Smooth muscle cell (in vitro differentiated cells): ENCODE data around the gene ACOX3. TPM values are rescaled to one million over a fixed set of nuclear protein-coding genes. Genes with fewer than 3 reads are reported as not detected.
A peak's percentile ranks its signal among the peaks of the same experiment; 100 is the strongest.
"Not testable (repeated sequence)": the region's sequence is repeated elsewhere in the genome, so short reads cannot be mapped to it uniquely, and the experiment has no call there.

ENCODE experiments used
- DNase-seq: peaks from one replicate; lab custom pipeline; 2025; ENCODE audit not compliant: unreplicated experiment; lab: John Stamatoyannopoulos, UW
- H2AFZ ChIP-seq: fragments of 200-600 bp; sonication (generic); 2 replicates; pipeline ENCODE4 v1.6.0; 2016; ENCODE audit warnings: antibody characterized with exemption, low read depth, mild to moderate bottlenecking
- H3F3A ChIP-seq: fragments of 200-600 bp; sonication (generic); 2 replicates; pipeline ENCODE4 v1.6.0; 2017; ENCODE audit warnings: antibody characterized with exemption, low read depth
- H3K27ac ChIP-seq: fragments of 200-600 bp; sonication (generic); 2 replicates; pipeline ENCODE4 v1.5.1; 2016; ENCODE audit warnings: low read depth, mild to moderate bottlenecking
- H3K27me3 ChIP-seq: fragments of 200-600 bp; sonication (generic); 2 replicates; pipeline ENCODE4 v1.6.1; 2016; ENCODE audit warnings: low read depth, mild to moderate bottlenecking
- H3K36me3 ChIP-seq: fragments of 200-600 bp; sonication (generic); 2 replicates; pipeline ENCODE4 v1.5.1; 2016; ENCODE audit warnings: low read depth
- H3K4me1 ChIP-seq: fragments of 200-600 bp; sonication (generic); 2 replicates; pipeline ENCODE4 v1.5.1; 2016; ENCODE audit warnings: low read depth
- H3K4me2 ChIP-seq: fragments of 200-600 bp; sonication (generic); 2 replicates; pipeline ENCODE4 v1.6.0; 2016; ENCODE audit warnings: mild to moderate bottlenecking
- H3K4me3 ChIP-seq: fragments of 200-600 bp; sonication (generic); 2 replicates; pipeline ENCODE4 v1.5.1; 2016; ENCODE audit warnings: mild to moderate bottlenecking
- H3K79me2 ChIP-seq: fragments of 200-600 bp; sonication (generic); 2 replicates; pipeline ENCODE4 v1.6.0; 2016; ENCODE audit warnings: low read depth, mild to moderate bottlenecking
- H3K9ac ChIP-seq: fragments of 200-600 bp; sonication (generic); 2 replicates; pipeline ENCODE4 v1.6.0; 2016; ENCODE audit warnings: low read depth
- H3K9me3 ChIP-seq: fragments of 200-600 bp; sonication (generic); replicated peaks from 2 replicates; pipeline ENCODE4 v1.5.1; 2016; ENCODE audit warnings: low read depth
- H4K20me1 ChIP-seq: fragments of 200-600 bp; sonication (generic); 2 replicates; pipeline ENCODE4 v1.6.0; 2016; ENCODE audit warnings: low read depth
- WGBS: methylation state at CpG from one replicate; pipeline ENCODE4 v1.1.7; 2016; ENCODE audit warnings: low lambda C conversion rate; 5-methylcytosine and 5-hydroxymethylcytosine counted together
- polyA plus RNA-seq: library from polyadenylated mRNA; unstranded; fragments of >200 nt; fragmentation: Nextera tagmentation; extraction: Ambion mirVana; gene quantifications from 2 replicates; pipeline ENCODE4 v1.2.1, GENCODE V29; 2016
- total RNA-seq: library from RNA; depleted of rRNA; stranded (reverse); fragments of >200 nt; gene quantifications from 2 replicates; pipeline ENCODE4 v1.2.3, GENCODE V29; 2014
- TF ChIP-seq, protein P1 (sequence below): fragments of 200-600 bp; sonication (generic); IDR thresholded peaks from 2 replicates; pipeline ENCODE4 v1.5.1; 2017; ENCODE audit warnings: borderline replicate concordance, mild to moderate bottlenecking, antibody characterized with exemption; ENCODE audit not compliant: insufficient read depth, poor library complexity, severe bottlenecking

ACOX3 gene
- total and polyA plus RNA-seq, 2 experiments from 2014 or later: 25.0 to 27.9 TPM

DNA sequence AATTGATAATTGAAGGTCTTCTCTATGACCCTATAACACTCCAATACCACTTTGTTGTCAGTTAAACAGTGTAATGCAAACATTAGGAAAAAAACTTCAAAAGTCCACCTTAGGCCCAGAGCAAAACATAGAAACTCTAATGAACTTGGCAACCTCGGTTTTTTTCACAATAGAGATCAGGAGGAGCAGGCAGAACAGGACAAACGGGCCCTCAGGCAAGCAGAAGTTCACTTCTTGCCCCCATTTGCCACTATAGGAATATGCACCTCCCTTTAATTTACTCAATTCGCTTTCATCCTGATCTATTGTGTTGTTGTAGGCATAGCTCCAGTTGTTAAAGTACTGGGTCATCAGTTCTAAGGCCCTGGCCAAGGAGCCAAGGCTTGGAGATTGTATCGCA is 18.2 kb downstream of the ACOX3 start:
- WGBS: 77% methylated on average over 4 of the region's 4 CpGs
- H3K79me2 ChIP-seq: peaks cover 32% of the 10 kb centered on the region

DNA sequence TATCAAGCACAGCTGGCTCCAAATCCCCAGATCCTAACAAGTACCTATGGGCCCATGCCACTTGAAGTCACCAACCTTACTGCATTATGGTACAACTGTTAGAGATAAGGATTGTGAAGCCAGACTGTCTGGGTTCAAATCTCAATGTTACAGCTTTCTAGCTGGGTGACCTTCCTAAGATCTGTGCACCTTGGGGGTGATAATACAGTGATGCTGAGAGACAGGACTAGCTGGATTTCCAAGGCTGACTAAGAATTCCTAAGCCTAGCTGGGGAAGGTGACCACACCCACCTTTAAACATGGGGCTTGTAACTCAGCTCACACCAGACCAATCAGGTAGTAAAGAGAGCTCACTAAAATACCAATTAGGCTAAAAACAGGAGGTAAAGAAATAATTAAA is 20.4 kb downstream of the ACOX3 start:
- not testable (repeated sequence) for H3K4me3 ChIP-seq, H3K9me3 ChIP-seq, H3F3A ChIP-seq, H2AFZ ChIP-seq, H3K27me3 ChIP-seq, H3K4me2 ChIP-seq, H3K4me1 ChIP-seq, DNase-seq, H3K36me3 ChIP-seq, H3K9ac ChIP-seq
- H3K27ac ChIP-seq: peak overlapping the region; percentile 25
- peaks cover 19% of the 10 kb centered on the region for H3K79me2 ChIP-seq
- H4K20me1 ChIP-seq: peaks cover 76% of the 10 kb centered on the region

More for the DNA sequence above, 18.2 kb downstream of the ACOX3 start:
- no peak overlapping the region for H3K4me2 ChIP-seq
- no peaks in the 10 kb centered on the region for H3K36me3 ChIP-seq
- no peaks in the 10 kb centered on the region for H3K9me3 ChIP-seq
- H3F3A ChIP-seq: no peaks in the 10 kb centered on the region
- TF ChIP-seq, protein P1, sequence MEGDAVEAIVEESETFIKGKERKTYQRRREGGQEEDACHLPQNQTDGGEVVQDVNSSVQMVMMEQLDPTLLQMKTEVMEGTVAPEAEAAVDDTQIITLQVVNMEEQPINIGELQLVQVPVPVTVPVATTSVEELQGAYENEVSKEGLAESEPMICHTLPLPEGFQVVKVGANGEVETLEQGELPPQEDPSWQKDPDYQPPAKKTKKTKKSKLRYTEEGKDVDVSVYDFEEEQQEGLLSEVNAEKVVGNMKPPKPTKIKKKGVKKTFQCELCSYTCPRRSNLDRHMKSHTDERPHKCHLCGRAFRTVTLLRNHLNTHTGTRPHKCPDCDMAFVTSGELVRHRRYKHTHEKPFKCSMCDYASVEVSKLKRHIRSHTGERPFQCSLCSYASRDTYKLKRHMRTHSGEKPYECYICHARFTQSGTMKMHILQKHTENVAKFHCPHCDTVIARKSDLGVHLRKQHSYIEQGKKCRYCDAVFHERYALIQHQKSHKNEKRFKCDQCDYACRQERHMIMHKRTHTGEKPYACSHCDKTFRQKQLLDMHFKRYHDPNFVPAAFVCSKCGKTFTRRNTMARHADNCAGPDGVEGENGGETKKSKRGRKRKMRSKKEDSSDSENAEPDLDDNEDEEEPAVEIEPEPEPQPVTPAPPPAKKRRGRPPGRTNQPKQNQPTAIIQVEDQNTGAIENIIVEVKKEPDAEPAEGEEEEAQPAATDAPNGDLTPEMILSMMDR: no peak
- no peaks in the 10 kb centered on the region for H3K27me3 ChIP-seq
- H3K9ac ChIP-seq: no peak overlapping the region
- peaks cover 1% of the 10 kb centered on the region for H3K4me1 ChIP-seq
- H4K20me1 ChIP-seq: peaks cover 69% of the 10 kb centered on the region
- no peak for DNase-seq
- no peak overlapping the region for H2AFZ ChIP-seq
- H3K27ac ChIP-seq: no peak overlapping the region
- no peak overlapping the region for H3K4me3 ChIP-seq

DNA sequence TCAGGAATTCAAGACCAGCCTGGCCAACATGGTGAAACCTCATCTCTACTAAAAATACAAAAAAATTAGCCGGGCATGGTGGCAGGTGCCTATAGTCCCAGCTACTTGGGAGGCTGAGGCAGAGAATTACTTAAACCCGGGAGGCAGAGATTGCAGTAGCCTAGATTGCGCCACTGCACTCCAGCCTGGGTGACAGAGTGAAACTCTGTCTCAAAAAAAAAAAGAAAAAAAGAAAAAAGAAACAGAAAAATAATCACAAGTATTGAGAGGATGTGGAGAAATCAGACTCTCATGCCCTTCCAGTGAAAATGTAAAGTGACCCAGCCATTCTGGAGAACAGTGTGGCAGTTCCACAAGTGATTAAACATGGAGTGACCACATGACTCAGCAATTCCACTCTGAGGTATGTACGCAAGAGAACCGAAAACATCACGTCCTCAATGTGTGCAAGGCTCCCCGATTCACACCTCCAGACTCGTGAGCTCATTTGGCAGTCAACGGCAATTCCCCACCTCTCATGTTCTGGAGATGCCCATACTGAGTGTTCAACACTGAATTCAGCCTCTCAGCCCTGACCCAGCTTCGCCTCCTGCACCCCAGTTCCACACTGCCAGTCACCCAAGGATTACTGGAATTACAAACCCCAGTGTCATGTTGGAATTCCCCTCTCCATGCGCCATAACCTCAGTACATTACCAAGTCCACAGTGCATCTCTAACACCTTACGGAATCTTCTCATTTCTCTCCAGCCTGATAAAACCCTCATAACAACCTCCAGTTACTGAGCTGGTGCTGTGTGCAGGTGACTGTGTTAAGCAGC is 21.1 kb downstream of the ACOX3 start:
- TF ChIP-seq, protein P1: no peak
- Histone ChIP-seq H3K4me1 (no peaks in the 10 kb centered on the region), H4K20me1 (peaks cover 80% of the 10 kb centered on the region), H3K36me3 (no peaks in the 10 kb centered on the region), H3K9me3 (no peaks in the 10 kb centered on the region), H3K27me3 (no peaks in the 10 kb centered on the region), H3K79me2 (peaks cover 19% of the 10 kb centered on the region), H3K9ac (no peak overlapping the region), H3K4me3 (no peak overlapping the region), H2AFZ (no peak overlapping the region), H3K27ac (peak overlapping the region; percentile 25), H3F3A (no peaks in the 10 kb centered on the region), H3K4me2 (no peak overlapping the region)
- WGBS: 89% methylated on average over 12 of the region's 12 CpGs
- no peak for DNase-seq

DNA sequence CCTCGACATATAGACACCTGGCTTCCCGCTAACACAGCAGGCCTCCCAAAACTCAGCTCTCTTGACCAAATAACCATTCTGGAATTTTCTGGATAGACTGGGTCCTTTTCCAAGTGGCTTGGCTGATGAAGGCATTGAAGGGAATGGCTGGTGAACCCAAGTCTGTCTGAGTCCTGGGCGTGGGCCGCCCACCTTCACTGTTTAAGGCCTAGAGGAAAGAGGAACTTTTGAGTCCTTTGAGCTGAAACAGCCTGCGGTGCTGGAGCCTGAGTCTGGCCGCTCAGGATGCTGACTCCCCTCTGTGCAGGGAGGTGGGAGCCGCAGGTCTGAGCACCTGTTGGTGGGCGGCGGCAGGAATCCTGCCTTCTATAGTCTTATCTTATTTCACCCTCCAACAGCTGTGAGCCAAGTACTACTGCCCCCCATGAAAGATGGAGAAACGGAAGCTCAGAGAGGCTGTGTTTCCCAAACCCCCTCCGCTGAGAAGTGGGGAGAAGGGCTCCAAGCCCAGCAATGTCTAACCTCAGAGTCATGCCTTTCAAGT is 23.4 kb downstream of the ACOX3 start:
- DNase-seq: no peak
- TF ChIP-seq, protein P1: no peak
- Histone ChIP-seq H3K4me3 (no peak overlapping the region), H3K4me1 (no peaks in the 10 kb centered on the region), H4K20me1 (peaks cover 72% of the 10 kb centered on the region), H2AFZ (no peak overlapping the region), H3K9ac (no peak overlapping the region), H3F3A (no peaks in the 10 kb centered on the region), H3K27me3 (no peaks in the 10 kb centered on the region), H3K27ac (no peak overlapping the region), H3K36me3 (no peaks in the 10 kb centered on the region), H3K9me3 (no peaks in the 10 kb centered on the region), H3K4me2 (no peak overlapping the region), H3K79me2 (peaks cover 19% of the 10 kb centered on the region)
- WGBS: 94% methylated on average over 11 of the region's 11 CpGs
